OCI-LY3 (cell line): ENCODE data around the gene DLX5.

Experiments used
- H2AFZ ChIP-seq: fragments of 200-600, 300-600 bp; shearing (Covaris generic); 2 replicates; pipeline ENCODE4 v1.6.0; 2014; ENCODE audit warnings: antibody characterized with exemption, low read depth, low read length
- H3K27ac ChIP-seq: fragments of 200-600, 300-600 bp; sonication (generic); 2 replicates; pipeline ENCODE4 v1.5.1; 2014; ENCODE audit warnings: mild to moderate bottlenecking, low read length, moderate library complexity, mixed read lengths
- H3K27me3 ChIP-seq: fragments of 200-600, 300-600 bp; sonication (generic); 2 replicates; pipeline ENCODE4 v1.6.1; 2014; ENCODE audit warnings: low read depth, low read length, mixed read lengths
- H3K36me3 ChIP-seq: fragments of 200-600, 300-600 bp; sonication (generic); replicated peaks from 2 replicates; pipeline ENCODE3; 2014; ENCODE audit warnings: low read depth, low read length, mixed read lengths
- H3K4me1 ChIP-seq: fragments of 300-600, 200-600 bp; sonication (generic); 2 replicates; pipeline ENCODE4 v1.6.1; 2014; ENCODE audit warnings: low read length, mixed read lengths
- H3K4me2 ChIP-seq: fragments of 200-600, 300-600 bp; sonication (generic); 2 replicates; pipeline ENCODE4 v1.6.1; 2014; ENCODE audit warnings: low read length, mixed read lengths
- H3K4me3 ChIP-seq: fragments of 300-600, 200-600 bp; sonication (generic); 2 replicates; pipeline ENCODE4 v1.5.1; 2014; ENCODE audit warnings: antibody characterized with exemption, mild to moderate bottlenecking, low read length, moderate library complexity
- H3K79me2 ChIP-seq: fragments of 300-600, 200-600 bp; shearing (Covaris generic); 2 replicates; pipeline ENCODE4 v1.6.1; 2014; ENCODE audit warnings: mild to moderate bottlenecking, low read length, mixed read lengths
- H3K9ac ChIP-seq: fragments of 300-600, 200-600 bp; shearing (Covaris generic); 2 replicates; pipeline ENCODE4 v1.6.0; 2014; ENCODE audit warnings: mild to moderate bottlenecking, low read length, moderate library complexity
- H3K9me3 ChIP-seq: fragments of 200-600, 300-600 bp; shearing (Covaris generic); 2 replicates; pipeline ENCODE4 v1.6.1; 2014; ENCODE audit warnings: low read length, mixed read lengths; ENCODE audit not compliant: insufficient read depth
- H4K20me1 ChIP-seq: fragments of 200-600, 300-600 bp; sonication (generic); 2 replicates; pipeline ENCODE4 v1.6.1; 2016; ENCODE audit warnings: low read length, mixed read lengths; ENCODE audit not compliant: insufficient read depth
- EZH2phosphoT487 ChIP-seq: fragments of 200-600 bp; shearing (Covaris generic); IDR thresholded peaks from 2 replicates; pipeline ENCODE4 v1.6.1; 2018; ENCODE audit warnings: antibody characterized with exemption, mixed run types, low read depth
- TF ChIP-seq, protein P1 (sequence below): fragments of 200-600, 300-600 bp; sonication (generic); IDR thresholded peaks from 2 replicates; pipeline ENCODE4 v1.5.1; 2014; ENCODE audit warnings: antibody characterized with exemption, low read length, low read depth

The DLX5 gene

DNA sequence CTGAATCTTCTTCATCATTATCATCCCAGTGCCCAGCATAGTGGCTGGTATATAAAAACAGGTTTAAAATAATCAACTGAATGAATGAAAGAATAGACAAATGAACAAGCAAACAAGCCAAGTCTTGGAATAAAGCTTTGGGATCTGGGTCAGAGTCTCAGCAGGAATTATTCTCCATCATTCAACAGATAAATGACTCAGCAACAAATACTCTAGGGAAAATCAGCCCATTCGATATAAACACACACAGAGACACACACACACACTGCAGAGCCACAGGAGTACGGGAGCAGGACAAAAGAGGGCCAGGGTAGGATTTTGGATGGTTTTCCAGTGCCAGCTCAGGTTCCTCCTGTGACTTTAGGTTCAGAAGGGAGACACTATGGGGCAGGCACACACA lies 48.5 kb downstream of the DLX5 start:
- H4K20me1 ChIP-seq: no peaks in the 10 kb centered on the region
- no peak overlapping the region for H3K27ac ChIP-seq
- TF ChIP-seq, protein P1, sequence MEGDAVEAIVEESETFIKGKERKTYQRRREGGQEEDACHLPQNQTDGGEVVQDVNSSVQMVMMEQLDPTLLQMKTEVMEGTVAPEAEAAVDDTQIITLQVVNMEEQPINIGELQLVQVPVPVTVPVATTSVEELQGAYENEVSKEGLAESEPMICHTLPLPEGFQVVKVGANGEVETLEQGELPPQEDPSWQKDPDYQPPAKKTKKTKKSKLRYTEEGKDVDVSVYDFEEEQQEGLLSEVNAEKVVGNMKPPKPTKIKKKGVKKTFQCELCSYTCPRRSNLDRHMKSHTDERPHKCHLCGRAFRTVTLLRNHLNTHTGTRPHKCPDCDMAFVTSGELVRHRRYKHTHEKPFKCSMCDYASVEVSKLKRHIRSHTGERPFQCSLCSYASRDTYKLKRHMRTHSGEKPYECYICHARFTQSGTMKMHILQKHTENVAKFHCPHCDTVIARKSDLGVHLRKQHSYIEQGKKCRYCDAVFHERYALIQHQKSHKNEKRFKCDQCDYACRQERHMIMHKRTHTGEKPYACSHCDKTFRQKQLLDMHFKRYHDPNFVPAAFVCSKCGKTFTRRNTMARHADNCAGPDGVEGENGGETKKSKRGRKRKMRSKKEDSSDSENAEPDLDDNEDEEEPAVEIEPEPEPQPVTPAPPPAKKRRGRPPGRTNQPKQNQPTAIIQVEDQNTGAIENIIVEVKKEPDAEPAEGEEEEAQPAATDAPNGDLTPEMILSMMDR: no peak
- TF ChIP-seq EZH2phosphoT487: no peak
- no peaks in the 10 kb centered on the region for H3K4me1 ChIP-seq
- no peaks in the 10 kb centered on the region for H3K9me3 ChIP-seq
- no peak overlapping the region for H3K9ac ChIP-seq
- H3K4me3 ChIP-seq: no peak overlapping the region
- 0 out of 2 replicates have a peak, but pooled peaks cover 10% of the 10 kb centered on the region for H3K27me3 ChIP-seq
- no peaks in the 10 kb centered on the region for H3K79me2 ChIP-seq
- no peak overlapping the region for H3K4me2 ChIP-seq
- H2AFZ ChIP-seq: no peak overlapping the region
- H3K36me3 ChIP-seq: no peaks in the 10 kb centered on the region

DNA sequence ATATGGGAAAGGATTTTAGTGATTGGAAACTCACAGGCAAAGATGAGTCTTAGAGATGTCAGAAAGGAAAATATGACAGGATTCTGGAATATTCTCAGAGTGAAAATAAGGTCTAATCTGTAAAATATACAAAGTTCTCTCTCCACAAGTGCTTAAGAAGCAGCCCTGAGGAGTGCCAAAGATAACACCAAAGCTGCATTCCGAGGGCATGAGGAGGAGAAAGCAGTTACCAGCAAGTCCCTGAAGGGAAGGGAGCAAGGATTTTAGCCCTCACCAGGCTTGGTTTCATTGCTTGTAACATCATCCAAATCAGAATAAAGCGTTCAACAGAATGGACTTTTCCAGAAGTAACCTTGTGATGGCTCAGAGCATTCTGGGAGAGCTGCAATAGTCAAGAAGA lies 50.6 kb downstream of the DLX5 start:
- Histone ChIP-seq H4K20me1 (no peaks in the 10 kb centered on the region), H3K4me1 (no peaks in the 10 kb centered on the region), H3K4me2 (no peak overlapping the region), H3K27me3 (0 out of 2 replicates have a peak, but pooled peaks cover 14% of the 10 kb centered on the region), H3K36me3 (no peaks in the 10 kb centered on the region), H2AFZ (no peak overlapping the region), H3K9me3 (no peaks in the 10 kb centered on the region), H3K79me2 (no peaks in the 10 kb centered on the region), H3K4me3 (no peak overlapping the region), H3K27ac (no peak overlapping the region), H3K9ac (no peak overlapping the region)
- TF ChIP-seq, protein P1: no peak
- TF ChIP-seq EZH2phosphoT487: no peak

DNA sequence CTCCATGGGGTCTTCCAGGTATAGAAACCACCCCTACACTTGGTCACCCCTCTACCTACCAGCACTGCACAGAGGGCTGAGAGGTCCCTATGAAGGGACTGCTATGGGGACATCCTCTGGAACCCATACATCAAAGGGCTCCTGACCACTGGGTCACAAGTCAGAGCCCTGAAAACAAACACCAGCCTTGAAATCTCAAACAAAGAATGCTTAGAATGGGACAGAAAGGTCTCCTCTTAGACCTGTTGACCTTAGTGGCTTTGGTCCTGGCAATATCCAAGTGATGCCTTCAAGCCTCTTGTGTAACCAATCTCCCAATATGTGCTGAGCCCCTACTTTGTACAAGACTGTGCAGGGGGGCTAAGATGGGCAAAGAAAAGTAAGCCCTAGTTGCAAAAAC lies 53.9 kb downstream of the DLX5 start:
- Histone ChIP-seq H3K9me3 (no peaks in the 10 kb centered on the region), H3K9ac (no peak overlapping the region), H4K20me1 (no peaks in the 10 kb centered on the region), H3K4me1 (no peaks in the 10 kb centered on the region), H3K4me2 (no peak overlapping the region), H3K79me2 (no peaks in the 10 kb centered on the region), H3K27ac (no peak overlapping the region), H3K36me3 (no peaks in the 10 kb centered on the region), H2AFZ (no peak overlapping the region), H3K4me3 (no peak overlapping the region), H3K27me3 (0 out of 2 replicates have a peak, but pooled peaks cover 14% of the 10 kb centered on the region)
- TF ChIP-seq EZH2phosphoT487: no peak
- TF ChIP-seq, protein P1: no peak
